ENCODE measurements around the gene IFT81.

The IFT81 gene

GRCh38 chr12:110248096-110248447, 123.9 kb downstream of the IFT81 start:
- Histone ChIP-seq H3K79me2 (ENCODE audit: low read length) (no peaks in the 10 kb centered on the region), H4K20me1 (ENCODE audit: insufficient read depth, low read length) (no peaks in the 10 kb centered on the region), H3K4me3 (ENCODE audit: low read length) (no peak overlapping the region), H3K9me3 (ENCODE audit: insufficient read depth, low read length) (no peaks in the 10 kb centered on the region), H3K4me2 (ENCODE audit: low read length) (no peak overlapping the region), H3K27ac (ENCODE audit: low read length) (no peak overlapping the region), H3K9ac (ENCODE audit: low read length) (no peak overlapping the region), H3K4me1 (ENCODE audit: low read length) (no peaks in the 10 kb centered on the region), H2AFZ (ENCODE audit: low read depth, low read length) (no peak overlapping the region), H3K27me3 (ENCODE audit: low read depth, low read length) (no peaks in the 10 kb centered on the region), H3K36me3 (replicated peaks; ENCODE audit: low read depth, low read length) (no peaks in the 10 kb centered on the region)
- TF ChIP-seq EZH2phosphoT487 (IDR thresholded peaks at IDR 0.05; ENCODE audit: low read depth) (no peak), CTCF (IDR thresholded peaks at IDR 0.05; ENCODE audit: low read depth, low read length) (no peak)

- no peak overlapping the region for H3K4me3 ChIP-seq (ENCODE audit: low read length)
- no peak overlapping the region for H2AFZ ChIP-seq (ENCODE audit: low read depth, low read length)
- no peaks in the 10 kb centered on the region for H3K4me1 ChIP-seq (ENCODE audit: low read length)
- no peaks in the 10 kb centered on the region for H3K9me3 ChIP-seq (ENCODE audit: insufficient read depth, low read length)
- no peak overlapping the region for H3K9ac ChIP-seq (ENCODE audit: low read length)
- H3K27ac ChIP-seq (ENCODE audit: low read length) = no peak overlapping the region
- no peak for TF ChIP-seq CTCF (IDR thresholded peaks at IDR 0.05; ENCODE audit: low read depth, low read length)
- TF ChIP-seq EZH2phosphoT487 (IDR thresholded peaks at IDR 0.05; ENCODE audit: low read depth) = no peak
- H3K4me2 ChIP-seq (ENCODE audit: low read length) = no peak overlapping the region
- no peaks in the 10 kb centered on the region for H4K20me1 ChIP-seq (ENCODE audit: insufficient read depth, low read length)
- H3K36me3 ChIP-seq (replicated peaks; ENCODE audit: low read depth, low read length) = no peaks in the 10 kb centered on the region
- no peaks in the 10 kb centered on the region for H3K79me2 ChIP-seq (ENCODE audit: low read length)
- no peaks in the 10 kb centered on the region for H3K27me3 ChIP-seq (ENCODE audit: low read depth, low read length)
These were observed 124.9 kb downstream of the IFT81 start for GRCh38 chr12:110249105-110249504.

GRCh38 chr12:110249716-110250225, 125.6 kb downstream of the IFT81 start:
- Histone ChIP-seq H2AFZ (ENCODE audit: low read depth, low read length) (no peak overlapping the region), H3K9me3 (ENCODE audit: insufficient read depth, low read length) (no peaks in the 10 kb centered on the region), H3K27ac (ENCODE audit: low read length) (no peak overlapping the region), H3K79me2 (ENCODE audit: low read length) (no peaks in the 10 kb centered on the region), H3K4me2 (ENCODE audit: low read length) (no peak overlapping the region), H3K9ac (ENCODE audit: low read length) (no peak overlapping the region), H3K36me3 (replicated peaks; ENCODE audit: low read depth, low read length) (no peaks in the 10 kb centered on the region), H4K20me1 (ENCODE audit: insufficient read depth, low read length) (no peaks in the 10 kb centered on the region), H3K27me3 (ENCODE audit: low read depth, low read length) (no peaks in the 10 kb centered on the region), H3K4me3 (ENCODE audit: low read length) (no peak overlapping the region), H3K4me1 (ENCODE audit: low read length) (no peaks in the 10 kb centered on the region)
- TF ChIP-seq CTCF (IDR thresholded peaks at IDR 0.05; ENCODE audit: low read depth, low read length) (no peak), EZH2phosphoT487 (IDR thresholded peaks at IDR 0.05; ENCODE audit: low read depth) (no peak)

GRCh38 chr12:110251381-110251780, 127.2 kb downstream of the IFT81 start:
- no peaks in the 10 kb centered on the region for H3K9me3 ChIP-seq (ENCODE audit: insufficient read depth, low read length)
- no peaks in the 10 kb centered on the region for H4K20me1 ChIP-seq (ENCODE audit: insufficient read depth, low read length)
- no peak overlapping the region for H3K9ac ChIP-seq (ENCODE audit: low read length)
- no peak overlapping the region for H3K4me2 ChIP-seq (ENCODE audit: low read length)
- no peak overlapping the region for H3K4me3 ChIP-seq (ENCODE audit: low read length)
- TF ChIP-seq EZH2phosphoT487 (IDR thresholded peaks at IDR 0.05; ENCODE audit: low read depth) = no peak
- TF ChIP-seq CTCF (IDR thresholded peaks at IDR 0.05; ENCODE audit: low read depth, low read length) = no peak
- no peak overlapping the region for H3K27ac ChIP-seq (ENCODE audit: low read length)
- no peaks in the 10 kb centered on the region for H3K79me2 ChIP-seq (ENCODE audit: low read length)
- H3K4me1 ChIP-seq (ENCODE audit: low read length) = no peaks in the 10 kb centered on the region
- H3K36me3 ChIP-seq (replicated peaks; ENCODE audit: low read depth, low read length) = no peaks in the 10 kb centered on the region
- H2AFZ ChIP-seq (ENCODE audit: low read depth, low read length) = no peak overlapping the region
- H3K27me3 ChIP-seq (ENCODE audit: low read depth, low read length) = no peaks in the 10 kb centered on the region
